Hepatocyte (in vitro differentiated cells): Measurements from ENCODE around the gene DYSF.

Experiments
- EZH2 ChIP-seq: fragments of 200-600 bp; sonication (generic); IDR thresholded peaks from 2 replicates; pipeline ENCODE4 v1.6.1; 2016; ENCODE audit warnings: antibody characterized with exemption, mild to moderate bottlenecking, borderline replicate concordance
- EZH2phosphoT487 ChIP-seq: fragments of 200-600 bp; sonication (generic); IDR thresholded peaks from one replicate; pipeline ENCODE4 v1.6.1; 2018; ENCODE audit warnings: antibody characterized with exemption, mild to moderate bottlenecking, low read depth, moderate library complexity; ENCODE audit not compliant: unreplicated experiment, severe bottlenecking
- TF ChIP-seq, protein P1 (sequence below): fragments of 200-600 bp; sonication (generic); IDR thresholded peaks from 2 replicates; pipeline ENCODE4 v1.5.1; 2016; ENCODE audit warnings: antibody characterized with exemption, mild to moderate bottlenecking; ENCODE audit not compliant: poor library complexity

DNA sequence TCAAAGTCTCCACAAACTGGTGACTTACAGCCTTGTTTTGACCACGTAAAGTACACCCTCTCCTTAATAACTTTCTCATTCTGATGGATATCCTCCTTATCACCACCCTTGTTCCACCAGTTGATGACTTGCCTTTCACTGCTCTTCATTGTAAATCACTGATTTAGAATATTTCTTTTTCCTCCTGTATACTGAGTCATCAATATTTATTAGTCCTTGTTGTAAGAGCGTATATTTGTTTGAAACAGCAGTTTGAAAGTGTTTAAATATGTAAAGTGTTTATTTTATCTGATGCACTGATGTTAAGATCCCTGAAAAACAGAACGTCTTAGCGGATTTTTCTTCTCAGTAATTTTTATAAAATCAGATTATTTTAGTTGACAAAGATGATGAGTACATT is 34.2 kb upstream of the DYSF start:
- TF ChIP-seq, protein P1, sequence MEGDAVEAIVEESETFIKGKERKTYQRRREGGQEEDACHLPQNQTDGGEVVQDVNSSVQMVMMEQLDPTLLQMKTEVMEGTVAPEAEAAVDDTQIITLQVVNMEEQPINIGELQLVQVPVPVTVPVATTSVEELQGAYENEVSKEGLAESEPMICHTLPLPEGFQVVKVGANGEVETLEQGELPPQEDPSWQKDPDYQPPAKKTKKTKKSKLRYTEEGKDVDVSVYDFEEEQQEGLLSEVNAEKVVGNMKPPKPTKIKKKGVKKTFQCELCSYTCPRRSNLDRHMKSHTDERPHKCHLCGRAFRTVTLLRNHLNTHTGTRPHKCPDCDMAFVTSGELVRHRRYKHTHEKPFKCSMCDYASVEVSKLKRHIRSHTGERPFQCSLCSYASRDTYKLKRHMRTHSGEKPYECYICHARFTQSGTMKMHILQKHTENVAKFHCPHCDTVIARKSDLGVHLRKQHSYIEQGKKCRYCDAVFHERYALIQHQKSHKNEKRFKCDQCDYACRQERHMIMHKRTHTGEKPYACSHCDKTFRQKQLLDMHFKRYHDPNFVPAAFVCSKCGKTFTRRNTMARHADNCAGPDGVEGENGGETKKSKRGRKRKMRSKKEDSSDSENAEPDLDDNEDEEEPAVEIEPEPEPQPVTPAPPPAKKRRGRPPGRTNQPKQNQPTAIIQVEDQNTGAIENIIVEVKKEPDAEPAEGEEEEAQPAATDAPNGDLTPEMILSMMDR = no peak
- no peak for TF ChIP-seq EZH2
- no peak for TF ChIP-seq EZH2phosphoT487
